ENCODE results near the gene LRRC53. TPM values are rescaled to one million over a fixed set of nuclear protein-coding genes. Genes with fewer than 3 reads are reported as not detected.

LRRC53 gene
- total RNA-seq, 1 donor from 2014 or later, result not detected

- Mint-ChIP-seq H3K36me3 (ENCODE audit: low read depth) (no peaks in the 10 kb centered on the region), H3K27ac (no peak overlapping the region), H3K4me1 (no peaks in the 10 kb centered on the region), H3K4me3 (no peak overlapping the region), H3K27me3 (no peaks in the 10 kb centered on the region), H3K9me3 (no peaks in the 10 kb centered on the region)
- DNase-seq, result no peak
- ChIA-PET CTCF (no interaction called here), POLR2A (no interaction called here)
- ATAC-seq (ENCODE audit: low read depth), result no peak
- intact Hi-C loops (cut with micrococcal nuclease), result no loop called here
- TF ChIP-seq CTCF (IDR thresholded peaks at IDR 0.05), result no peak
Observed at GRCh38 chr1:74496669-74497068, 15.7 kb downstream of the LRRC53 start.

- POLR2A ChIA-PET, result no interaction called here
- H3K9me3 Mint-ChIP-seq, result no peaks in the 10 kb centered on the region
Observed at GRCh38 chr1:74486036-74486435, 26.4 kb downstream of the LRRC53 start.

GRCh38 chr1:74485622-74486021 is 26.8 kb downstream of the LRRC53 start:
- CTCF ChIA-PET, result no interaction called here

More at GRCh38 chr1:74486036-74486435, 26.4 kb downstream of the LRRC53 start:
- CTCF ChIA-PET, result no interaction called here
- Mint-ChIP-seq H3K27ac (no peak overlapping the region), H3K27me3 (peaks cover 2% of the 10 kb centered on the region), H3K4me1 (no peaks in the 10 kb centered on the region), H3K36me3 (ENCODE audit: low read depth) (no peaks in the 10 kb centered on the region), H3K4me3 (no peak overlapping the region)
- no peak for TF ChIP-seq CTCF (IDR thresholded peaks at IDR 0.05)
- intact Hi-C loops (cut with micrococcal nuclease), result no loop called here
- no peak for DNase-seq
- ATAC-seq (ENCODE audit: low read depth), result no peak

GRCh38 chr1:74481607-74482006 is 30.8 kb downstream of the LRRC53 start:
- H3K4me3 Mint-ChIP-seq, result no peak overlapping the region
- TF ChIP-seq CTCF (IDR thresholded peaks at IDR 0.05), result no peak

More at GRCh38 chr1:74485622-74486021, 26.8 kb downstream of the LRRC53 start:
- DNase-seq (no peak), ATAC-seq (ENCODE audit: low read depth) (no peak)
- no peak for TF ChIP-seq CTCF (IDR thresholded peaks at IDR 0.05)
- Mint-ChIP-seq H3K4me1 (no peaks in the 10 kb centered on the region), H3K9me3 (no peaks in the 10 kb centered on the region), H3K36me3 (ENCODE audit: low read depth) (no peaks in the 10 kb centered on the region), H3K27ac (no peak overlapping the region), H3K27me3 (no peaks in the 10 kb centered on the region), H3K4me3 (no peak overlapping the region)
- POLR2A ChIA-PET, result no interaction called here
- intact Hi-C loops (cut with micrococcal nuclease), result no loop called here

GRCh38 chr1:74480068-74480467 is 32.3 kb downstream of the LRRC53 start:
- no peak for ATAC-seq (ENCODE audit: low read depth)
- intact Hi-C loops (cut with micrococcal nuclease), result no loop called here
- Mint-ChIP-seq H3K27ac (no peak overlapping the region), H3K27me3 (no peaks in the 10 kb centered on the region), H3K4me1 (no peaks in the 10 kb centered on the region), H3K4me3 (no peak overlapping the region), H3K36me3 (ENCODE audit: low read depth) (no peaks in the 10 kb centered on the region), H3K9me3 (no peaks in the 10 kb centered on the region)
- ChIA-PET POLR2A (no interaction called here), CTCF (no interaction called here)
- TF ChIP-seq CTCF (IDR thresholded peaks at IDR 0.05), result no peak
- no peak for DNase-seq

More at GRCh38 chr1:74481607-74482006, 30.8 kb downstream of the LRRC53 start:
- H3K4me1 Mint-ChIP-seq, result no peaks in the 10 kb centered on the region
- no peak overlapping the region for H3K27ac Mint-ChIP-seq
- intact Hi-C loops (cut with micrococcal nuclease), result no loop called here
- CTCF ChIA-PET, result no interaction called here
- ATAC-seq (ENCODE audit: low read depth) (no peak), DNase-seq (no peak)
- H3K9me3 Mint-ChIP-seq, result no peaks in the 10 kb centered on the region
- H3K36me3 Mint-ChIP-seq (ENCODE audit: low read depth), result no peaks in the 10 kb centered on the region
- H3K27me3 Mint-ChIP-seq, result no peaks in the 10 kb centered on the region
- POLR2A ChIA-PET, result no interaction called here

Measured in activated B cell treated with CpG ODN at 0.5 μM for 24 hours (primary cell).